GM23248 (cell line): ENCODE results near the gene ADIRF. TPM values are rescaled to one million over a fixed set of nuclear protein-coding genes. Genes with fewer than 3 reads are reported as not detected.

ENCODE experiments used
- DNase-seq: peaks from one replicate; pipeline ENCODE4 v3.0.0-alpha.2; 2015
- H2AFZ ChIP-seq: fragments of 200-600 bp; sonication (generic); 2 replicates; pipeline ENCODE4 v1.6.1; 2016; ENCODE audit warnings: antibody characterized with exemption
- H3F3A ChIP-seq: fragments of 200-600 bp; sonication (generic); 2 replicates; pipeline ENCODE4 v1.6.1; 2016; ENCODE audit warnings: mild to moderate bottlenecking, antibody characterized with exemption, mixed run types; ENCODE audit not compliant: insufficient read depth
- H3K27ac ChIP-seq: fragments of 200-600 bp; sonication (generic); 2 replicates; pipeline ENCODE4 v1.5.1; 2016; ENCODE audit warnings: mild to moderate bottlenecking
- H3K27me3 ChIP-seq: fragments of 200-600 bp; sonication (generic); replicated peaks from 2 replicates; pipeline ENCODE4 v1.6.1; 2016; ENCODE audit warnings: mild to moderate bottlenecking; ENCODE audit not compliant: insufficient read depth
- H3K36me3 ChIP-seq: fragments of 200-600 bp; sonication (generic); 2 replicates; pipeline ENCODE4 v1.6.1; 2016; ENCODE audit warnings: low read depth, mild to moderate bottlenecking
- H3K4me1 ChIP-seq: fragments of 200-600 bp; sonication (generic); 2 replicates; pipeline ENCODE4 v1.6.1; 2016; ENCODE audit warnings: mild to moderate bottlenecking; ENCODE audit not compliant: insufficient read depth
- H3K4me2 ChIP-seq: fragments of 200-600 bp; sonication (generic); one replicate; pipeline ENCODE4 v1.6.1; 2016; ENCODE audit warnings: mild to moderate bottlenecking; ENCODE audit not compliant: unreplicated experiment
- H3K4me3 ChIP-seq: fragments of 200-600 bp; sonication (generic); 2 replicates; pipeline ENCODE4 v1.5.1; 2016; ENCODE audit warnings: mild to moderate bottlenecking
- H3K79me2 ChIP-seq: fragments of 200-600 bp; sonication (generic); 2 replicates; pipeline ENCODE4 v1.6.1; 2016; ENCODE audit warnings: mild to moderate bottlenecking; ENCODE audit not compliant: insufficient read depth
- H3K9ac ChIP-seq: fragments of 200-600 bp; sonication (generic); 2 replicates; pipeline ENCODE4 v1.6.1; 2016; ENCODE audit warnings: mild to moderate bottlenecking
- H3K9me2 ChIP-seq: fragments of 200-600 bp; sonication (generic); 2 replicates; pipeline ENCODE4 v1.6.1; 2016; ENCODE audit warnings: mixed run types, mild to moderate bottlenecking, moderate library complexity; ENCODE audit not compliant: insufficient read depth
- H3K9me3 ChIP-seq: fragments of 200-600 bp; sonication (generic); one replicate; pipeline ENCODE4 v1.6.1; 2017; ENCODE audit warnings: low read depth
- H4K20me1 ChIP-seq: fragments of 200-600 bp; sonication (generic); 2 replicates; pipeline ENCODE4 v1.6.0; 2016; ENCODE audit not compliant: insufficient read depth
- EZH2 ChIP-seq: fragments of 200-600 bp; sonication (generic); IDR thresholded peaks from 2 replicates; pipeline ENCODE4 v1.6.1; 2018; ENCODE audit warnings: antibody characterized with exemption, mild to moderate bottlenecking; ENCODE audit not compliant: insufficient read depth, poor library complexity, severe bottlenecking
- EZH2phosphoT487 ChIP-seq: fragments of 200-600 bp; sonication (generic); IDR thresholded peaks from 2 replicates; pipeline ENCODE4 v1.6.1; 2018; ENCODE audit warnings: antibody characterized with exemption, moderate library complexity, mild to moderate bottlenecking, low read depth; ENCODE audit not compliant: insufficient read depth
- WGBS, 2 experiments: methylation state at CpG; one replicate each; pipeline ENCODE4 v1.1.6; 2015 to 2017; ENCODE audit warnings: low lambda C conversion rate in 2 of 2, low coverage in 1 of 2; ENCODE audit errors: missing lambda C conversion rate in 2 of 2; 5-methylcytosine and 5-hydroxymethylcytosine counted together
- in situ Hi-C: fragments of 300-500 bp; cut with MboI; formaldehyde crosslinking; loops from 2 replicates; pipeline ENCODE4 v1.15.0; 2020
- polyA plus RNA-seq: library from polyadenylated mRNA; unstranded; fragments of >200 nt; fragmentation: Nextera tagmentation; extraction: Ambion mirVana; gene quantifications from 2 replicates; pipeline ENCODE4 v1.2.1, GENCODE V29; 2016
- total RNA-seq: library from RNA; depleted of rRNA; stranded (reverse); fragments of >200 nt; shearing (Covaris generic); gene quantifications from 2 replicates; pipeline ENCODE4 v1.2.3, GENCODE V29; 2014

ADIRF gene
- total and polyA plus RNA-seq, 2 experiments from 2014 or later: 17.6 to 175 TPM

DNA sequence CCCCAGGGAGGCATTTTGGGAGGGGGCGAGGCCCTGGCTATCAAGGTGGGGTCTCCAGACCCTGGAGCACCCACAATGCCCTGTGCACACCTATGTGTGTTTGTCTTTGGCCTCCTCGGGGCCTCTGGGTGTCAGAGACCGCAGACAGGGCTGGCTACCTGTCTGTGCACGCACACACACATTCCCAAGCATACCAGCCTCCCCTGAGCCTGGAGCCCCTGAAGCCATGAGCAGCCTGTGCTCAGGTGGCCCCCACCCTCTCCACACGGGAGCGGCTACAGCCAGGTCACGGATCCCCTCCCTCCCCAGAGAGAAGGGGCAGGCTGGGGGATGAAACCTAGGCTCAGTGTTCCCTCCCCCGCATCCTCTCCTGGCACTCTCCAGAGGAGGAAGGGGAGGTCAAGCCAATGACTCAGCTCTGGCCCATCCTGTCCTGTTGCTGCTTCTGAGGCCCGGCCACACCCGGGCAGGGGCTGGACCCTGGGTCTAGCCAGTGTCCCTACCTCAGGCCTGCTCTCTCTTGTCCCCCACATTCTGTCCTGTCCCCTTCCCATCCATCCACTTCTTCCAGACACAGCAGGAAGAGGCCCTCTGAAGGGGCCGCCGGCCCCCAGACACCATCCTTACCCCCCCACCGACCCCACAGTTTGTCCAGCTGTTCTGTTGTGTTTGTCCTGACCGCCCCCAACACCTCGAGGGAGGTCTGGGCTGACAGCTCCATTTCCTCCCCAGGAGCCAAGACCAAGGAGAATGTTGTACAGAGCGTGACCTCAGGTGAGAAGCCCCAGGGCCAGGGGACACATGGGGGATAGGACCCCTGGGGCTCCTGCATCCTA lies 9.2 kb upstream of the ADIRF start:
- Histone ChIP-seq H3K79me2 (no peaks in the 10 kb centered on the region), H4K20me1 (no peaks in the 10 kb centered on the region), H3K9me3 (no peaks in the 10 kb centered on the region), H3K4me1 (peaks cover 17% of the 10 kb centered on the region), H3K4me3 (no peak overlapping the region), H3K9me2 (no peaks in the 10 kb centered on the region), H2AFZ (peak overlapping the region; percentile 25; the same call in 1 of the 2 replicates), H3K9ac (peak overlapping the region; percentile 15; the same call in 1 of the 2 replicates), H3K27ac (no peak overlapping the region), H3K27me3 (no peaks in the 10 kb centered on the region), H3K4me2 (peak overlapping the region; percentile 42), H3F3A (no peaks in the 10 kb centered on the region), H3K36me3 (no peaks in the 10 kb centered on the region)
- TF ChIP-seq EZH2 (no peak), EZH2phosphoT487 (no peak)
- in situ Hi-C loops: no loop called here
- 66 to 73% methylated on average over 14 to 15 of the region's 16 CpGs for WGBS, 2 experiments
- peak; percentile 49 for DNase-seq

GRCh38 chr10:86959737-86960002 lies 8.6 kb upstream of the ADIRF start:
- in situ Hi-C loops: no loop called here
- TF ChIP-seq EZH2phosphoT487 (no peak), EZH2 (no peak)
- Histone ChIP-seq H3K9ac (peak overlapping the region; percentile 15; the same call in 1 of the 2 replicates), H3K4me2 (no peak overlapping the region), H3K27ac (no peak overlapping the region), H3K36me3 (no peaks in the 10 kb centered on the region), H3K4me1 (peaks cover 13% of the 10 kb centered on the region), H3K79me2 (no peaks in the 10 kb centered on the region), H4K20me1 (no peaks in the 10 kb centered on the region), H3K9me2 (no peaks in the 10 kb centered on the region), H3K4me3 (no peak overlapping the region), H3K9me3 (no peaks in the 10 kb centered on the region), H3K27me3 (no peaks in the 10 kb centered on the region), H2AFZ (no peak overlapping the region), H3F3A (no peaks in the 10 kb centered on the region)
- DNase-seq: no peak
- WGBS, 2 experiments: 82 to 88% methylated on average over 2 of the region's 2 CpGs

- H3K9ac ChIP-seq: no peak overlapping the region
- in situ Hi-C loops: no loop called here
- 72 to 76% methylated on average over 35 to 37 of the region's 37 CpGs for WGBS, 2 experiments
- H3K27me3 ChIP-seq: no peaks in the 10 kb centered on the region
- H3K27ac ChIP-seq: no peak overlapping the region
- DNase-seq: peak; percentile 84
- H2AFZ ChIP-seq: no peak overlapping the region
- no peaks in the 10 kb centered on the region for H3K79me2 ChIP-seq
- TF ChIP-seq EZH2: no peak
- no peak for TF ChIP-seq EZH2phosphoT487
- H3K4me3 ChIP-seq: no peak overlapping the region
- H3K9me2 ChIP-seq: no peaks in the 10 kb centered on the region
- no peaks in the 10 kb centered on the region for H4K20me1 ChIP-seq
- H3K4me1 ChIP-seq: peaks cover 13% of the 10 kb centered on the region
- no peak overlapping the region for H3K4me2 ChIP-seq
- no peaks in the 10 kb centered on the region for H3K36me3 ChIP-seq
- no peaks in the 10 kb centered on the region for H3F3A ChIP-seq
- H3K9me3 ChIP-seq: no peaks in the 10 kb centered on the region
These were observed 8.0 kb upstream of the ADIRF start for GRCh38 chr10:86960003-86960862.

GRCh38 chr10:86960863-86961434 lies 7.3 kb upstream of the ADIRF start:
- no peak overlapping the region for H2AFZ ChIP-seq
- H3K27ac ChIP-seq: no peak overlapping the region
- H3K36me3 ChIP-seq: no peaks in the 10 kb centered on the region
- H3K79me2 ChIP-seq: no peaks in the 10 kb centered on the region
- H3F3A ChIP-seq: no peaks in the 10 kb centered on the region
- H3K4me1 ChIP-seq: peaks cover 15% of the 10 kb centered on the region
- H3K27me3 ChIP-seq: no peaks in the 10 kb centered on the region
- no peak for DNase-seq
- 78 to 81% methylated on average over 9 of the region's 9 CpGs for WGBS, 2 experiments
- H3K9me3 ChIP-seq: no peaks in the 10 kb centered on the region
- no peak overlapping the region for H3K4me3 ChIP-seq
- TF ChIP-seq EZH2phosphoT487 (no peak), EZH2 (no peak)
- in situ Hi-C loops: no loop called here
- H4K20me1 ChIP-seq: no peaks in the 10 kb centered on the region
- H3K9ac ChIP-seq: no peak overlapping the region
- no peaks in the 10 kb centered on the region for H3K9me2 ChIP-seq
- no peak overlapping the region for H3K4me2 ChIP-seq
